ENCODE results near the gene AUTS2.

Gene AUTS2

DNA sequence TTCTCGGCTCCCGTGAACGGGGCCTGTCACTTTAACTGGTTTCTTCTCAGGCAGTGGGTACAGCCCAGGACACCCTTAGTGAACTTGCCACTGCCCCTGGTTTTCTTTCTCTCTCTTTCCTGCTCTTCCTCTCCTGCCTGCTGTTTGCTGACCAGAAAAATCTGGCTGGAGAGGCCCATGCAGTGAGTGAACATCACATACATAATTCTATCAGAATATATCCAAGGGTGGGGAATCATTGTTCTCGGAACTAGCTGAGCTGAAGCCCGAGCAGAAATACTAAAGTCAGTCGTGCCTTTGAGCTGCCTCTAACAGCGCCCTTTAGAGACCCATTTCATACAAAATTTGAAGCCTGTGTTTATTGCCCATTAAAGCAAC, 1032.2 kb downstream of the AUTS2 start:
- no peaks in the 10 kb centered on the region for H3K36me3 ChIP-seq (ENCODE audit: insufficient read depth, low read length)
- H3K27me3 ChIP-seq (ENCODE audit: insufficient read depth, low read length): no peaks in the 10 kb centered on the region
- no peak overlapping the region for H2AFZ ChIP-seq (ENCODE audit: low read length)
- no peak overlapping the region for H3K4me2 ChIP-seq (ENCODE audit: low read length)
- H3K27ac ChIP-seq (ENCODE audit: low read depth, low read length, poor library complexity, severe bottlenecking): no peak overlapping the region
- no peak for TF ChIP-seq EZH2 (IDR thresholded peaks at IDR 0.05; ENCODE audit: borderline replicate concordance, low read length)
- TF ChIP-seq, protein P1, sequence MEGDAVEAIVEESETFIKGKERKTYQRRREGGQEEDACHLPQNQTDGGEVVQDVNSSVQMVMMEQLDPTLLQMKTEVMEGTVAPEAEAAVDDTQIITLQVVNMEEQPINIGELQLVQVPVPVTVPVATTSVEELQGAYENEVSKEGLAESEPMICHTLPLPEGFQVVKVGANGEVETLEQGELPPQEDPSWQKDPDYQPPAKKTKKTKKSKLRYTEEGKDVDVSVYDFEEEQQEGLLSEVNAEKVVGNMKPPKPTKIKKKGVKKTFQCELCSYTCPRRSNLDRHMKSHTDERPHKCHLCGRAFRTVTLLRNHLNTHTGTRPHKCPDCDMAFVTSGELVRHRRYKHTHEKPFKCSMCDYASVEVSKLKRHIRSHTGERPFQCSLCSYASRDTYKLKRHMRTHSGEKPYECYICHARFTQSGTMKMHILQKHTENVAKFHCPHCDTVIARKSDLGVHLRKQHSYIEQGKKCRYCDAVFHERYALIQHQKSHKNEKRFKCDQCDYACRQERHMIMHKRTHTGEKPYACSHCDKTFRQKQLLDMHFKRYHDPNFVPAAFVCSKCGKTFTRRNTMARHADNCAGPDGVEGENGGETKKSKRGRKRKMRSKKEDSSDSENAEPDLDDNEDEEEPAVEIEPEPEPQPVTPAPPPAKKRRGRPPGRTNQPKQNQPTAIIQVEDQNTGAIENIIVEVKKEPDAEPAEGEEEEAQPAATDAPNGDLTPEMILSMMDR (IDR thresholded peaks at IDR 0.05; ENCODE audit: low read length): no peak
- H3K9me3 ChIP-seq (ENCODE audit: low read length): no peaks in the 10 kb centered on the region
- no peak overlapping the region for H3K4me3 ChIP-seq (ENCODE audit: low read depth, low read length, poor library complexity, severe bottlenecking)
- H3F3A ChIP-seq (ENCODE audit: insufficient read depth, low read length): no peaks in the 10 kb centered on the region
- no peak overlapping the region for H3K9ac ChIP-seq (ENCODE audit: low read length)
- H3K9me2 ChIP-seq (ENCODE audit: low read depth, low read length): no peaks in the 10 kb centered on the region
- H4K20me1 ChIP-seq (ENCODE audit: insufficient read depth, low read length): no peaks in the 10 kb centered on the region
- H3K79me2 ChIP-seq (ENCODE audit: insufficient read depth, low read length): no peaks in the 10 kb centered on the region
- H3K4me1 ChIP-seq (ENCODE audit: insufficient read depth, low read length, severe bottlenecking): no peaks in the 10 kb centered on the region

- Histone ChIP-seq H3K9ac (ENCODE audit: low read length) (no peak overlapping the region), H3K4me1 (ENCODE audit: insufficient read depth, low read length, severe bottlenecking) (no peaks in the 10 kb centered on the region), H3K27me3 (ENCODE audit: insufficient read depth, low read length) (no peaks in the 10 kb centered on the region), H3K36me3 (ENCODE audit: insufficient read depth, low read length) (no peaks in the 10 kb centered on the region), H4K20me1 (ENCODE audit: insufficient read depth, low read length) (no peaks in the 10 kb centered on the region), H3K27ac (ENCODE audit: low read depth, low read length, poor library complexity, severe bottlenecking) (no peak overlapping the region), H3K9me3 (ENCODE audit: low read length) (no peaks in the 10 kb centered on the region), H3K4me2 (ENCODE audit: low read length) (no peak overlapping the region), H3K9me2 (ENCODE audit: low read depth, low read length) (no peaks in the 10 kb centered on the region), H2AFZ (ENCODE audit: low read length) (no peak overlapping the region), H3F3A (ENCODE audit: insufficient read depth, low read length) (no peaks in the 10 kb centered on the region), H3K4me3 (ENCODE audit: low read depth, low read length, poor library complexity, severe bottlenecking) (no peak overlapping the region), H3K79me2 (ENCODE audit: insufficient read depth, low read length) (no peaks in the 10 kb centered on the region)
- TF ChIP-seq EZH2 (IDR thresholded peaks at IDR 0.05; ENCODE audit: borderline replicate concordance, low read length): no peak
- TF ChIP-seq, protein P1 (IDR thresholded peaks at IDR 0.05; ENCODE audit: low read length): no peak
Observed at GRCh38 chr7:70630818-70631457, 1032.7 kb downstream of the AUTS2 start.

DNA sequence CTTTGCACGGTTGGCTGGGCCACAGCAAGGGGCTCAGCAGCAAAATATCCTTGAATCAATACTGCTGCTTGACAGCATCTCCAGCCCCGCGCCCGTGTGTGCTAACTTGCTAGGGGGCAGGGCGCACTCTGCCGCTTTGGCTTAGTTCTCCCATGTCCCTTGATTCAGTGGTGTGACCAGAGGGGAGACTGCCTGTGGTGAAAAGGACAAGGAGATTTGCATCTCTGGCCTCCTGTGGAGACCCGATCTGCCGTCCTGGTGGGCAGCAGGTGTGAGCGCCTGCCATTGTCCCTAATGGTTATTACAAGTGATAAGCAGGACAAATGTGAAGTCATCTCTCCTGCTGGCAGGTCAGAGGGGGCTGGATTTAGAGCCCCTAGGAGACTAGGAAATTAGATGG, 1033.4 kb downstream of the AUTS2 start:
- Histone ChIP-seq H2AFZ (ENCODE audit: low read length) (no peak overlapping the region), H4K20me1 (ENCODE audit: insufficient read depth, low read length) (no peaks in the 10 kb centered on the region), H3K79me2 (ENCODE audit: insufficient read depth, low read length) (no peaks in the 10 kb centered on the region), H3K36me3 (ENCODE audit: insufficient read depth, low read length) (no peaks in the 10 kb centered on the region), H3K27me3 (ENCODE audit: insufficient read depth, low read length) (no peaks in the 10 kb centered on the region), H3K9me3 (ENCODE audit: low read length) (no peaks in the 10 kb centered on the region), H3K4me1 (ENCODE audit: insufficient read depth, low read length, severe bottlenecking) (no peaks in the 10 kb centered on the region), H3K4me3 (ENCODE audit: low read depth, low read length, poor library complexity, severe bottlenecking) (no peak overlapping the region), H3K4me2 (ENCODE audit: low read length) (no peak overlapping the region), H3F3A (ENCODE audit: insufficient read depth, low read length) (no peaks in the 10 kb centered on the region), H3K9me2 (ENCODE audit: low read depth, low read length) (no peaks in the 10 kb centered on the region), H3K27ac (ENCODE audit: low read depth, low read length, poor library complexity, severe bottlenecking) (no peak overlapping the region), H3K9ac (ENCODE audit: low read length) (no peak overlapping the region)
- TF ChIP-seq EZH2 (IDR thresholded peaks at IDR 0.05; ENCODE audit: borderline replicate concordance, low read length): no peak
- TF ChIP-seq, protein P1 (IDR thresholded peaks at IDR 0.05; ENCODE audit: low read length): no peak

Measured in OCI-LY1 (cell line).